ENCODE results near the gene IGF2. TPM values are rescaled to one million over a fixed set of nuclear protein-coding genes. Genes with fewer than 3 reads are reported as not detected.

The IGF2 gene
- total RNA-seq, 2 donors from 2014 or later, result 10.6 to 84.0 TPM

DNA sequence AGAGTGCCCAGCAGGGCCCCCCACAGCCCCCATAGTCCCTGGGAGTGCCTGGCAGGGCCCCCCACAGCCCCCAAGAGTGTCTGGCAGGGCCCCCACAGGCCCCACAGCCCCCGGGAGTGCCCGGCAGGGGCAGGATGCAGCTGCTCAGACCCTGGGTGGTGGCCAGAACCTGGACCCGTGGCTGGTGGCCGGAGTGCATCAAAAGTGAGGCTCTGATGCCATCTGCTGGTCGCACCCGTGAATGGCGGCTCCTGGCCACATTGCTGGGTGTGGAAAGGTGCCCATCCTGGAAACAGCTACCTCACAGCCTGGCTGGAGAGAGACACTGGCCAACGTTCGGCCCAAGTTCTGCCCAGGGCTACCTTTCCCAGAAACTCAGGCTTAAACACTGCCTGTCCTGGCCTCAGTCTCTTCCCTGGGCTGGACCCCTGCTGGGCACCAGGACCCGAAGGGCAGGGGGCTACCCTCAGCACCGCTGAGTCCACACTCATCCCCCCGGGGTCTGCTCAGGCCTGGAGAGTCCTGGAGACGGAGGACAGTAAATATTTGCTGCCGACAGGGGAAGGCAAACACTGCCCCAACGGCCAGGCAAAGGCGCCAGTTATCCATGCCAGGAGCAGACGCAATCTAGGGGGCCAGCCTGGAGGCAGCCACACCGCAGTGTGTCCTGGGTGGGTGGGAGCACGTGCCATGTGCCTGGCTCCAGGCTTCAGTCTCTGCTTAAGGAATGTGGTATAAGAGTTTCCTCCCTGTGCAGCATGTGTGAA lies 17.4 kb upstream of the IGF2 start:
- intact Hi-C loops (cut with DNase I), result loop anchor here (10.0 kb wide), 1 partner anchor 502 kb away; no protein-coding TSS in a partner anchor

DNA sequence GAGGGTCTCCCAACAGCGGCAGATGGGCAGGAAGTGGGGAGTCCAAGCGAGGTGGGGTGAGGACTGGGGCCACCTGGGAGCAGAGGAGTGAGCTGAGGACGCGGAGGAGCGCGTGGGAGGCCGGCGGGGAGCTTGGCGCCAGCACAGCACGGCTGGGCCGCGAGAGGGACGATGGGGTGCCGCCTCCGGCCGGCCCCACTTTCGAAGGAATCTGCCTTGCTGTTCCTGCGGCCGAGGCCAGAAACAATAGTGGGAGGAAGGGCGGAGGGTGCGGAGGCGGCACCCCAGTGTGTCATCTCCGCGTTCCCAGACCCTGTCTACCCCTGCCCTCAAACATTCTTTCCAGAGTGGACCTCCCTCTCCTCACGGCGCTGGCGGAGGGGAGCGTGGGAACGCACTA lies 16.3 kb upstream of the IGF2 start:
- 71 to 72% methylated on average over 28 to 29 of the region's 29 CpGs for WGBS, 2 donors
- Histone ChIP-seq H3K36me3 (replicated peaks in 1 of 2; ENCODE audit: insufficient read depth in 1 of 2, low read depth in 2 of 2) (no peaks in the 10 kb centered on the region), H3K27me3 (peaks cover 0 to 7% of the 10 kb centered on the region in 2 donors), H3K4me3 (no peak overlapping the region), H3K9me3 (no peaks in the 10 kb centered on the region), H3K4me1 (peaks cover 6% of the 10 kb centered on the region), H3K27ac (no peak overlapping the region)
- ATAC-seq (no peak), DNase-seq (no peak)
- intact Hi-C loops (cut with DNase I), result loop anchor here (10.0 kb wide), 1 partner anchor 501 kb away; no protein-coding TSS in a partner anchor
- TF ChIP-seq POLR2A (IDR thresholded peaks at IDR 0.05), result no peak

More for the DNA sequence above, 17.4 kb upstream of the IGF2 start:
- 0 to 19% methylated on average over 2 to 15 of the region's 19 CpGs for WGBS, 2 donors
- Histone ChIP-seq H3K27ac (no peak overlapping the region), H3K4me1 (peaks cover 3% of the 10 kb centered on the region), H3K4me3 (no peak overlapping the region), H3K27me3 (no peaks in the 10 kb centered on the region), H3K9me3 (no peaks in the 10 kb centered on the region), H3K36me3 (replicated peaks in 1 of 2; ENCODE audit: insufficient read depth in 1 of 2, low read depth in 2 of 2) (no peaks in the 10 kb centered on the region)
- DNase-seq, result peak; percentile 82 to 88 (median 84)
- ATAC-seq, result peak; percentile 72
- TF ChIP-seq, protein P1, sequence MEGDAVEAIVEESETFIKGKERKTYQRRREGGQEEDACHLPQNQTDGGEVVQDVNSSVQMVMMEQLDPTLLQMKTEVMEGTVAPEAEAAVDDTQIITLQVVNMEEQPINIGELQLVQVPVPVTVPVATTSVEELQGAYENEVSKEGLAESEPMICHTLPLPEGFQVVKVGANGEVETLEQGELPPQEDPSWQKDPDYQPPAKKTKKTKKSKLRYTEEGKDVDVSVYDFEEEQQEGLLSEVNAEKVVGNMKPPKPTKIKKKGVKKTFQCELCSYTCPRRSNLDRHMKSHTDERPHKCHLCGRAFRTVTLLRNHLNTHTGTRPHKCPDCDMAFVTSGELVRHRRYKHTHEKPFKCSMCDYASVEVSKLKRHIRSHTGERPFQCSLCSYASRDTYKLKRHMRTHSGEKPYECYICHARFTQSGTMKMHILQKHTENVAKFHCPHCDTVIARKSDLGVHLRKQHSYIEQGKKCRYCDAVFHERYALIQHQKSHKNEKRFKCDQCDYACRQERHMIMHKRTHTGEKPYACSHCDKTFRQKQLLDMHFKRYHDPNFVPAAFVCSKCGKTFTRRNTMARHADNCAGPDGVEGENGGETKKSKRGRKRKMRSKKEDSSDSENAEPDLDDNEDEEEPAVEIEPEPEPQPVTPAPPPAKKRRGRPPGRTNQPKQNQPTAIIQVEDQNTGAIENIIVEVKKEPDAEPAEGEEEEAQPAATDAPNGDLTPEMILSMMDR (IDR thresholded peaks at IDR 0.05), result peak; percentile 60 to 87 (median 79)
- TF ChIP-seq POLR2A (IDR thresholded peaks at IDR 0.05), result no peak

DNA sequence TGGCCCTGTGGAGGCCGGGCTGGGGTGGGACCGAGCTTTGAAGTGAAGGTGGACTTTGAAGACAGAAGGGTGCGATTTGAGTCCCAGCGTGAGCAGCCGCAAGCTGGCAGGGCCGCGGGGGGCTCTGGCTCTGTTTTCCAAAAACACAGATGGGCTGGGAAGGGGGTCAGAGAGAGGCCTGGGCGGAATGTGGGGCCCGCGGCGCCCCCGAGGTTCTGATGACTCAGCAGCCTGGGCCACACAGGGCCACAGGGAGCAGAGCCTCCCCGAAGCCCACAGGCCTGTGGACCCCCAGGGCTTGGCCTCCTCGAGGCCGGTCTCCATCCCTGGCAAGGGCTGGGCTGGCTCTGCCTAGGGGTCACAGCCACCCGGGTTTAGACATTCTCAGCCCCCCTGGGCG lies 15.7 kb upstream of the IGF2 start:
- H3K36me3 ChIP-seq (replicated peaks in 1 of 2; ENCODE audit: insufficient read depth in 1 of 2, low read depth in 2 of 2), result no peaks in the 10 kb centered on the region
- H3K9me3 ChIP-seq, result no peaks in the 10 kb centered on the region
- H3K4me3 ChIP-seq, result no peak overlapping the region
- DNase-seq (no peak), ATAC-seq (no peak)
- H3K27ac ChIP-seq, result no peak overlapping the region
- peaks cover 0 to 11% of the 10 kb centered on the region in 2 donors for H3K27me3 ChIP-seq
- intact Hi-C loops (cut with DNase I), result loop anchor here (5.0 to 10.0 kb wide), 3 partner anchors 273 to 500 kb away; no protein-coding TSS in a partner anchor
- 70 to 74% methylated on average over 2 to 17 of the region's 17 CpGs for WGBS, 2 donors
- TF ChIP-seq, protein P1 (IDR thresholded peaks at IDR 0.05), result no peak
- TF ChIP-seq POLR2A (IDR thresholded peaks at IDR 0.05), result no peak
- peaks cover 6% of the 10 kb centered on the region for H3K4me1 ChIP-seq

DNA sequence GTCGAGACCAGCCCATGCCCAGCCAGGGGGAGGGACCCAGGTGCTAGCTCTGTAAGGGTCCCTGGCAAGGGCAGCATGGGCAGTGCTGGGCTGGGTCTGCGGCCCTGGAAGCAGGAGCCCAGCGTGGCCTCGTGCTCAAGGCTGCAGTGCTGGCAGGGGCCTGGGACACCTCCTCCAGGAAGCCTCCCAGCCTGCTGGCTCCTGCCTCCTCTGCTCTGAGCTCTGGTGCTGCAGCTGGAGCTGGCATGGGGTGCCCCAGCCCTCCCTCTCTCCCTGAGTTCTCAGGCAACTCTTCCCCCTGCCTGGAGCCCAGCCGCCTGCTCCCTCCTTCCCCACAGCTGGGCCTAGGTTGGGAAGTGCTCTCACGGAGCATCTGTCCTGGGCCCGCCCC lies 15.0 kb upstream of the IGF2 start:
- Histone ChIP-seq H3K4me1 (peaks cover 6% of the 10 kb centered on the region), H3K9me3 (no peaks in the 10 kb centered on the region), H3K4me3 (no peak overlapping the region), H3K27ac (no peak overlapping the region), H3K27me3 (peaks cover 0 to 11% of the 10 kb centered on the region in 2 donors), H3K36me3 (replicated peaks in 1 of 2; ENCODE audit: insufficient read depth in 1 of 2, low read depth in 2 of 2) (no peaks in the 10 kb centered on the region)
- WGBS, 2 donors, result 60 to 72% methylated on average over 1 to 6 of the region's 7 CpGs
- TF ChIP-seq, protein P1 (IDR thresholded peaks at IDR 0.05), result no peak
- no peak for TF ChIP-seq POLR2A (IDR thresholded peaks at IDR 0.05)
- no peak for DNase-seq
- ATAC-seq, result no peak
- intact Hi-C loops (cut with DNase I), result loop anchor here (5.0 to 10.0 kb wide), 3 partner anchors 272 to 499 kb away; no protein-coding TSS in a partner anchor

DNA sequence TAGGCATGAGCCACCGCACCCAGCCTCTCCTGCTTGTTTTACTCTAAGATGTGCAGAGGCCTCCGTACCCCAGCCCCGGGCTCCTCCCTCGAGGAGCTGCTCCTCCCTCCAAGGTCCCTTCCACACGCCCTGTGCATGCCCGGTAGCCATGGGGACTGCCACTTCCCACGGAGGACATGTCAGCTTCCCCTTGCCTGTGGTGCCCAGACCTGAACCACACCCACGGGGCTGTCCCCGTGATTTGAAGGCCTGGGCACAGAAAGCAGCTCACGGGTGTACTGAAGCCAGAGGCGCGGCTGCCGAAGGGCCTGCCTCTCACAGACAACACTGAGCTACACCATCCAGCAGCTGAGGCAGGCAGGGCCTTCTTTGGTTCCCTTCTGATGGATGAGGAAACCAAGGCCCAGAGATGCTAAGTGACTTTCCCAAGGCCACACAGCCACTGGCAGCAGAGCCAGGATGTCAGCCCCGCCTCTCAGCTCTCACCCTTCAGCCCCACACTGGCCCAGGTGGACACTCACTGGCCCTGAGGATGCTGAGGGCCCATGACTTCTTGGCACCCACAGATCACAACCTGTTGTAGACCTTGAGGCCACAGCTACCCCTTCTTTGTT lies 14.5 kb upstream of the IGF2 start:
- no peak overlapping the region for H3K4me3 ChIP-seq
- H3K9me3 ChIP-seq, result no peaks in the 10 kb centered on the region
- H3K4me1 ChIP-seq, result peaks cover 6% of the 10 kb centered on the region
- peaks cover 0 to 11% of the 10 kb centered on the region in 2 donors for H3K27me3 ChIP-seq
- 55 to 100% methylated on average over 3 to 14 of the region's 14 CpGs for WGBS, 2 donors
- DNase-seq (no peak), ATAC-seq (no peak)
- no peaks in the 10 kb centered on the region for H3K36me3 ChIP-seq (replicated peaks in 1 of 2; ENCODE audit: insufficient read depth in 1 of 2, low read depth in 2 of 2)
- intact Hi-C loops (cut with DNase I), result loop anchor here (5.0 to 10.0 kb wide), 3 partner anchors 271 to 499 kb away; no protein-coding TSS in a partner anchor
- TF ChIP-seq, protein P1 (IDR thresholded peaks at IDR 0.05), result no peak
- no peak for TF ChIP-seq POLR2A (IDR thresholded peaks at IDR 0.05)
- H3K27ac ChIP-seq, result no peak overlapping the region
